Activated CD4-positive, alpha-beta T cell treated with anti-CD3 and anti-CD28 coated beads, Interleukin-2, amount 50 U/mL, for 16 hours (primary cell): ENCODE results near the gene OR2D2.
A peak's percentile ranks its signal among the peaks of the same experiment; 100 is the strongest.
"Not testable (repeated sequence)": the region's sequence is repeated elsewhere in the genome, so short reads cannot be mapped to it uniquely, and the experiment has no call there.

Experiments used
- DNase-seq: peaks from one replicate; pipeline ENCODE4 v3.0.0-alpha.2; 2020

Gene OR2D2

DNA sequence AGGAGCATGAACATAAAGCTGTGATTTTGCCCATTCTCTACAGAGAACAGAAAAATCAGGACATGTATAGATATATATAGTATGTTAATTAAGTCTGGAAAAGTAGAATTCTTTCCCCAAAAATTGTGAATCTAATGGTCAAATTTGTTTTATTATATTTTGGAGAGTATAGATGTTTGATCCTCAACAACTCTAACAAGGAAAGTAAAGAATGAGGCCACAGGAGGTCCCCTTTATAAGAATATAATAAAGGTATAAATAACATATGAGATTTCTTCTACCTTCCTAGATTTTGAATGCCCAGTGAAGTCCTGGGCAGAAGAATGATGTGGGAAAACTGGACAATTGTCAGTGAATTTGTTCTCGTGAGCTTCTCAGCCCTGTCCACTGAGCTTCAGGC is 16.0 kb downstream of the OR2D2 start, which contains the start of gene OR10A4:
Gene OR10A4, plus strand, starts transcription at position 301 of the 400 bp plus-strand sequence. Its CDS starts 23 bp downstream, at position 324.
- DNase-seq, result no peak

DNA sequence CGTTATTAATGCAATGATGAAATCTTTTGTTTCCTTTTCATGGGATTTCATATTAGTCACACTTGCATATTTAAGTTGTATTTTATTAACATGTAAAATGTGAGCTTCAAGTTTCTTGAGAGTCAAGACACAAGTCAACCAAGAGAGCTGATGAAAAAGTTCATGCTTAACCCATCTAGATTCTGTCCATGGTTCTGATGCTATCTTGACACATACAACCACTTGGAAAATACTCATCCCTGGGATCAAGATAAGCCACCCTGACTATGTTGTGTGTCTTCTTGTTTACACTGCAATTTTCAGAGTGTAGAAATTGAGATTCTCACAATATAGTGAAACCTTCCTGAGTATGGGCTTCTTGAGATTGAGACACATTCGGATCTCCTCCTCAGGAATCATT is 16.5 kb downstream of the OR2D2 start:
- DNase-seq, result no peak

DNA sequence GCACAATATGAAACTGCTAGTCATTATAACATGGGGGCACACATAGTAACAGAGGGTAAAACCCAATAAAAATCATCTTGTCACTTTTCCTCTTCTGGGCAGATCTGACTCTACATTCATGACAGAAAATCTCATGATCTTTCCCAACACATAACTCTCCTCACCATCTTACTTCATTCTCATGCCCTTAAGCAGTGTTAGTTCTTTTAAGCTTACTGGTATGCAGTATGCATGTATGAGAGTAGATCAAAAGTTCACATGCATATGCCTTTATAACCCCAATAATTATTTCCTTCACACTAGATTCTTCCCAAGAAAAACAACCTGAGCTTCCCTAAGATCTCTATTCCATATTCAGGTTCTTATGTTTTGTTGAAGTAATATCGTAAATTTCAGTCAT is 21.0 kb downstream of the OR2D2 start:
- DNase-seq, result no peak

DNA sequence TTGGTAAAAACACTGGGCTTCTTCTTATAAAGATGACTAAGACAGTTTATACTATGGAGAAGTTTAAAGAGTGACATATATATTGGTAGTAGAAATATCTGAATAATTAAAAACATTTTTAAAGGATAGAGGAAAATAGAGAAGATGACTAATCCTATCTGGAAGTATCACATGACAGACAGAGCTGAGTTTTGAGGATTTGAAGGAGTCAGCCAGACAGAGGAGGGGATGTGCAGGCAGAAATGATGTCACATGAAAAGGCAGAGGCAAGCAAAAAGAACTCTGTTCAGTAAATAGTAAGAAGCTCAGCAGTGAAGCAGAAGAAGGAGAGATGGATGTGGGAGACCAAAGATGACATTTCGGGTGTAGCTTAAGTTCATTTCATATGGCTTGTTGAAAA is 27.9 kb downstream of the OR2D2 start:
- no peak for DNase-seq

DNA sequence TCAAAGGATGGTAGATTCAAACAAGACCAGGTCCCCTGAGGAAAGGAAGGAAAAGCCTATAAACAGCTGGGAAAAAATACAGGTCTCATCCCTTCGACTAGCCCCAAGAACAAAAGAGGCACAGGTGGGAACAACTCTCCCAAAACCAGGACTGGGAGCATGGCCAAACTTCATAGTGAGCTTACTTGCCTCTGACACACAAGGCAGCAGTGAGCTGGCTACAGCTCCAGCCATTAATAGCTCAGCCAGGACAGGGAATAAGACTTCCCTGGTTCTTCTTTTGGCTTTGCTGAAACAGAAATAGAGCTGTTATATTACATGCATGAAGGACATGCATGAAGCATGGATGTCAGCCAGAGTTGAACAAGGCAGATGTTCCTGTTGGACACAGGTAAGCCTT is 29.3 kb downstream of the OR2D2 start, which contains the start of gene OR10A2:
Gene OR10A2, plus strand, starts transcription at position 97 of the 400 bp plus-strand sequence. CDS start 6,698 bp downstream, outside the sequence.
- DNase-seq, result no peak

DNA sequence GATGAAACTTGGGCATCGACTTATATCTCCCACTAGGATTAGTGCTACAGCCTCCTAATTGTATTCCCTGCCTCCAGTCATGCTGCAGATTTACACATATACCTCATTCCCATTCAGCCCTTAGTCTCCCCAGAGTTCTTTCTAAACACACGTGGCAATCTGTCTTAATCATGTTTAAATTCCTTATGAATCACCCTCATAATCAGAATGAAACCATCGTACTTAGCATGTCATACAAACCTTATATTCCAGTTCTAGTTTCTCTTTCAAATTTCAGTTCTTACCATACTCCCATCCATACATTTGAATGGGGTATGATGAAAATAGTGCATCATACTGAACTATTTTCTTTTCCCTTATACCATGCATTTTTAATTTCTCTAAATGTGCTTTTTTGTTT is 35.4 kb downstream of the OR2D2 start:
- DNase-seq, result peak; percentile 56

DNA sequence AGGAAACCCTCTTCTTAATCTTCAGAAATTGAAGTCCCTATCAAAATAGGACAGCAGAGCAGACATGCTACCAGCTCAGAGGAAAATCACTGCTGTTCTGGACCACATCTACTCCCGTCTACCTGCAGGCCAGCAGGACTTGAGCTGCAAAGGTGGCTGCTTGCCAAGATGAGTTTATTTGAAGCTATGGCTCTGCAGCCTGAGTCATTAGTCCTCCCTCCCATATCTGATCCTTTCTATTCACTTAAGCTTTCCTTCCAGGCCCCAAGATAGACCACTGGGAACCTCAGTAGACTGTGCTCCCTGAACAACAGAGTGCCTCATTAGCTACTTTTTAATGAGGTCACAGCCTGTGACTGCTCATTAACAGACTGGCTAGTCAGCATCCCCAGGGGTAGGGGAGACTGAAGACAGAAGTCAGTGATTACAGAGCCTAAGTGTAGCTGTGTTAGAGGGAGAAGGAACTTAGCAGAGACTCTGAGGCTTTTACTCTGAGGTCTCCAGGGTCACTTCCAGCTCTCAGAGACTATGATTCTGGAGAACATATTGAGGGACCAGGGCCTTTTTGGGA is 36.2 kb downstream of the OR2D2 start:
- no peak for DNase-seq

DNA sequence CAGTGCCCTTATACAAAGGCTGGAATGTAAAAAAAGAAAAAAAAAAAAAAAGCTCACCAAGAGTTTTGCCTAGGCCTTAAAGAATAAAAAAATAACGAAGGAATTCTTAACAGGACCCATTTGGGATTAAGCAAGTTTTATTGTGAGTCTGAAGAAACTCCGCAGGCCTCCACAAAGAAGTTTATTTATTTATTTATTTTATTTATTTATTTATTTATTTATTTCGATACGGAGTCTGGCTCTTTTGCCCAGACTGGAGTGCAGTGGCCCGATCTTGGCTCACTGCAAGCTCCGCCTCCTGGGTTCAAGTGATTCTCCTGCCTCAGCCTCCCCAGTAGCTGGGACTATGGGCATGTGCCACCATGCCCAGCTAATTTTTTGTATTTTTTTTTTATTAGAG is 37.5 kb downstream of the OR2D2 start:
- DNase-seq, result not testable (repeated sequence)

DNA sequence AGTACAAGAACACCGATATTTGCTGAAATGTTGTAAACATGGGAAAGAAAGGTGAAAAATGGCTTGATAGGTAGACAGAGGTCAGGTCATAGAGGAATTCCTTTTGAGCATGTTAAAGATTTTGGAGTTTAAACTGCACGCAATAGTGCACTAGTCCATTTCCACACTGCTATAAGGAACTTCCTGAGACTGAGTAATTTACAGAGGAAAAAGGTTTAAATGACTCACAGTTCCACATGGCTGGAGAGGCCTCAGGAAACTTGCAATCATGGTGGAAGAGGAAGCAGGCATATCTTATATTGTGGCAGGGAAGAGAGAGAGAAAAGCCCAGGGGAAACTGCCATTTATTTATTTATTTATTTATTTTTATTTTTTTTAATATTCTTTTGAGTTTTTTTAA is 41.8 kb downstream of the OR2D2 start:
- no peak for DNase-seq

DNA sequence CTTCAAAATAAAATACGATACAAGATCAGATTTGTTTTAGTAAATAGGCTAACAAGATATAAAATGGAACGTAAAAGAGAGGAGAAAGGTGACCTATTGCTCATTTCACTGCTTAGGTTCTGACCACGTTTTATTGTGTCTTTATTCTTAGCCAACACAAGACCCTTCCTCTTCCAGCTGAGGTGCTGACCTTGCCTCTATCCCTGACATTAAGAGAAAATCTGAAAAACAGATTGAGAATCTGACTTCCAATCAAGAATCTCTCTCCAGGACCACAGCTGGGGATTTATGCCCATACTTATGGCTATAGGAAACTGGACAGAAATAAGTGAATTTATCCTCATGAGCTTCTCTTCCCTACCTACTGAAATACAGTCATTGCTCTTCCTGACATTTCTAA is 46.9 kb downstream of the OR2D2 start, which contains the start of gene OR10A5:
Gene OR10A5, plus strand, starts transcription at position 301 of the 400 bp plus-strand sequence. Its CDS starts 0 bp downstream, at position 301.
- no peak for DNase-seq

DNA sequence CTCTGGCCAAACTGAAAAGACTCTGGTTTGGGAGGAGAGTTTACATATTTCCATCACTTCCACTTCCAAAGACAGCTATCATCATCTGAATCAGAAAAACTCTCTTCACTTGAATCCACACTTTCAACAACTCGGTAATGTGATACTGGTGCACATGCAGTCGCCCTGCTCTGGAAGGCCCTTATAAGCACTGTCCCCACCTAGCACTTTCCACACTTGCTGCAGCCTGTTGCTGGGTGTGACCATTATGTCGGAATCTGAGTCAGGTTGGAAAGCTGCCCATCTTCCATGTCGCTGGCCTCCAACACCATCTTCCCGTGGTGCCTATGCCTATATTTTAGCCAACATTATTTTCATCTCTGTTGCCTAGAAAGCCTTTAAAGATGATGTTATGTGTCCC is 47.9 kb downstream of the OR2D2 start:
- DNase-seq, result no peak

DNA sequence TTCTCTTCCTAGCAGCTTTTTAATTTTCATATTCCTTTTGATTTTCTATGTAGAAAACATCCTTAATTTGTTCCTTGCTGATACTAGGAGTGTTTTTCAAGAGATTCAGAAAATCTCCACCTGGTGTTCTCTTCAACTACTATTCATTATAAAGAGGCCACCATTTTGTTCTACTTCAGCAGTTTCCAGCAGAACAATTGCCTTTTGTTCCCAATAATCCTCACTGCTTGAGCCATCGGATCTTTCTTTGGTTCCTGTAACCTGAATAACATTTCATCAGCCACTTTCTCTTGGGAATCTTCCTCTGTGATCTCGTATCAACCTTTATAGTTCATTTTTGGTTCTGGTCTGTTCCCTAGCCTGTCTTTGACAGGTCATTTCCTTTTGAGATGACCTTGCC is 48.6 kb downstream of the OR2D2 start:
- no peak for DNase-seq

DNA sequence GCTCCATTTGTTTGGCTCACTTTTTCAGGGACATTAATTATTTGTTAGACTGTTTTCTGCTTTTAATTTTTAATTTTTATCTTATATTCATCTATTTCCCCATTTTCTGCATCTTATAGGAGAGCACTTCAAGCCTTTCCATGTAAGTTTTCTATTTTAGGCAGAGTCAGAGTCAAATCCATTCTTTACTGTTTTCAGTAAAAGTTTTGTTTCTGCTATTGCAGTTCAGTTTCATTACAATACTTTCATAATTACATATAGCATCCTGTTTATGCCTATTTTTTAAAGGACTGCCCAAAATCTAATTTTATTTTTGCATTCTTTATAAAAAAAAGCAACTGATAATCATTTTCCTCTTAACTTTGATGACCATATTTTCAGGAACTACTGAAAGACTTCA is 50.6 kb downstream of the OR2D2 start:
- peak; percentile 38 for DNase-seq
